ENCODE measurements around the gene GABRR3. TPM values are rescaled to one million over a fixed set of nuclear protein-coding genes. Genes with fewer than 3 reads are reported as not detected.
"Not testable (repeated sequence)": the region's sequence is repeated elsewhere in the genome, so short reads cannot be mapped to it uniquely, and the experiment has no call there.

The GABRR3 gene
- total RNA-seq, 2 donors from 2014 or later, result not detected

DNA sequence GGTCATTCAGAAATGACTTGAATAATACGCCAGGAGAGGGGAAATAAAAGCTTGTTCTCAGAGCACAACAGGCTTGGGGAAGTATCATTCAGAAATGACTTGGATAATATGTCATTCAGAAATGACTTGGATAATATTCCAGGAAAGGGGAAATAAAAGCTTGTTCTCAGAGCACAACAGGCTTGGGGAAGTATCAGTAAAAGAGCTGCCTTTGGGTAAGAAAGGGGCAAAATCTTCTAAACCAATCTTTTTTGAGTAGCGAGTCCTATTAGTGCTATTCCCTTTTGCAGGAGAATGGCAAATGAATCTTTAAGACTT lies 20.9 kb downstream of the GABRR3 start:
- no peak for DNase-seq
- H3K4me3 ChIP-seq, result no peak overlapping the region
- intact Hi-C loops (cut with DNase I), result no loop called here
- TF ChIP-seq, protein P1, sequence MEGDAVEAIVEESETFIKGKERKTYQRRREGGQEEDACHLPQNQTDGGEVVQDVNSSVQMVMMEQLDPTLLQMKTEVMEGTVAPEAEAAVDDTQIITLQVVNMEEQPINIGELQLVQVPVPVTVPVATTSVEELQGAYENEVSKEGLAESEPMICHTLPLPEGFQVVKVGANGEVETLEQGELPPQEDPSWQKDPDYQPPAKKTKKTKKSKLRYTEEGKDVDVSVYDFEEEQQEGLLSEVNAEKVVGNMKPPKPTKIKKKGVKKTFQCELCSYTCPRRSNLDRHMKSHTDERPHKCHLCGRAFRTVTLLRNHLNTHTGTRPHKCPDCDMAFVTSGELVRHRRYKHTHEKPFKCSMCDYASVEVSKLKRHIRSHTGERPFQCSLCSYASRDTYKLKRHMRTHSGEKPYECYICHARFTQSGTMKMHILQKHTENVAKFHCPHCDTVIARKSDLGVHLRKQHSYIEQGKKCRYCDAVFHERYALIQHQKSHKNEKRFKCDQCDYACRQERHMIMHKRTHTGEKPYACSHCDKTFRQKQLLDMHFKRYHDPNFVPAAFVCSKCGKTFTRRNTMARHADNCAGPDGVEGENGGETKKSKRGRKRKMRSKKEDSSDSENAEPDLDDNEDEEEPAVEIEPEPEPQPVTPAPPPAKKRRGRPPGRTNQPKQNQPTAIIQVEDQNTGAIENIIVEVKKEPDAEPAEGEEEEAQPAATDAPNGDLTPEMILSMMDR (IDR thresholded peaks at IDR 0.05), result no peak
- no peaks in the 10 kb centered on the region for H3K4me1 ChIP-seq
- no peaks in the 10 kb centered on the region for H3K27me3 ChIP-seq
- H3K9ac ChIP-seq (ENCODE audit: low read depth in 2 of 2, low read length in 2 of 2), result no peak overlapping the region
- H3K36me3 ChIP-seq, result no peaks in the 10 kb centered on the region
- no peaks in the 10 kb centered on the region for H3K9me3 ChIP-seq
- no peak overlapping the region for H3K27ac ChIP-seq

DNA sequence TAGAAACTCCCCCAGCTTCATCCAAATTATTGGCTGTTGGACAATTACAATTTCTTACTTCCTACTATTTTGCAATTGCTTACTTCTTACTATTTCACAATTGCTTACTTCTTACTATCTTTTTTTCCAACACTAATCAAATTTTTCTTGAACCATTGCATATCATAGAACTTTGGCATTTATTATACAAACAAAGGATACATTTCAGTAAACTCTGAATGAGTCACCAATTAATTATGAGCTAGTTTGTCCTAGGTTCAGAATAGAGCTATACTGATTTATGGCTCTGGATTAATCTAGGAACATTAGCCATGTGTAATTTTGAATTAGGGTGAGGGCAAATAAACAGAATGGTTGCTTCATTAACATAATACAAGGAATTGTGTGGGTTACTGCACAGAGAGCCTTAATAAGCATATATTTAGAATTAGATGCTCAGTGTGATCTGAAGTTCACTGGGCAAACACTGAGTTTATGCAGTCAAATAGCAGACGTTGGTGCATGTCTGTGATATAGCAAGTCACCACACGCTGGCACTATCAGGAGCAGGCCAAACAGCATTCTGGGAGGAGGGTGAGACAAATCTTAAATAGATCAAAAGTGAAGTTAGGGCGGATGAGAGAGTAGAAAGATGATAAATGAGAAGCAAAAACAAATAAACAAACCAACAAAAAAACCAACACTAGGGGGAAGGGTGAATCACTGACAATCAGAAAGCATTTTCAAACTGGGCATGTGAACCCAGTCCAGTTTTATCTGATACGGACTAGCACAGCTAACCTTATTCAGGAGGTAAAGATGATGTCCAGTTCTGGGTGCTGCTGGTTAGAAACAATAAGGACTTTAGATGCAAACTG lies 21.5 kb downstream of the GABRR3 start:
- Histone ChIP-seq H3K27ac (peak overlapping the region; percentile 34), H3K36me3 (no peaks in the 10 kb centered on the region), H3K4me3 (no peak overlapping the region), H3K9me3 (no peaks in the 10 kb centered on the region), H3K9ac (ENCODE audit: low read depth in 2 of 2, low read length in 2 of 2) (no peak overlapping the region), H3K4me1 (no peaks in the 10 kb centered on the region), H3K27me3 (no peaks in the 10 kb centered on the region)
- TF ChIP-seq, protein P1 (IDR thresholded peaks at IDR 0.05), result no peak
- DNase-seq, result no peak
- intact Hi-C loops (cut with DNase I), result no loop called here

DNA sequence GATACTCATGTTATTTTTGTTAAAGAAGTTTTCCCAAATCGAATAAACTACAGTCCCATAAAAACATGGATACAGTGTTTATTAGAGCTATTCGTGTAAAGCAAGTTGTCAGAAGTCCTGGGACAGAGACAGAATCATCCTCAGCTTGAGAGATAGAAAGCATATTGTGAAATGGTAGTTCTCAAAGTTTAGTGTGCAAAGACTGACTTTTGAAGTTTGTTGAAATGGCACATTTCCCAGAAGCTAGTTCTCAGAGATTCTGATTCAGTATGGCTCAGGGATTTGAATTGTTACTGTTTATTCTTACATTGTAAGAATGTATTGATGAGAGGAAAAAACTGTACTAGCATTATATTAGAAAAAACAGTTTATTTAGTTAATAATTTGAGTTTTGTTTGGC lies 22.1 kb downstream of the GABRR3 start:
- H3K36me3 ChIP-seq, result no peaks in the 10 kb centered on the region
- TF ChIP-seq, protein P1 (IDR thresholded peaks at IDR 0.05), result no peak
- H3K9ac ChIP-seq (ENCODE audit: low read depth in 2 of 2, low read length in 2 of 2), result no peak overlapping the region
- intact Hi-C loops (cut with DNase I), result no loop called here
- no peaks in the 10 kb centered on the region for H3K27me3 ChIP-seq
- H3K27ac ChIP-seq, result no peak overlapping the region
- DNase-seq, result no peak
- H3K9me3 ChIP-seq, result no peaks in the 10 kb centered on the region
- no peaks in the 10 kb centered on the region for H3K4me1 ChIP-seq
- no peak overlapping the region for H3K4me3 ChIP-seq

DNA sequence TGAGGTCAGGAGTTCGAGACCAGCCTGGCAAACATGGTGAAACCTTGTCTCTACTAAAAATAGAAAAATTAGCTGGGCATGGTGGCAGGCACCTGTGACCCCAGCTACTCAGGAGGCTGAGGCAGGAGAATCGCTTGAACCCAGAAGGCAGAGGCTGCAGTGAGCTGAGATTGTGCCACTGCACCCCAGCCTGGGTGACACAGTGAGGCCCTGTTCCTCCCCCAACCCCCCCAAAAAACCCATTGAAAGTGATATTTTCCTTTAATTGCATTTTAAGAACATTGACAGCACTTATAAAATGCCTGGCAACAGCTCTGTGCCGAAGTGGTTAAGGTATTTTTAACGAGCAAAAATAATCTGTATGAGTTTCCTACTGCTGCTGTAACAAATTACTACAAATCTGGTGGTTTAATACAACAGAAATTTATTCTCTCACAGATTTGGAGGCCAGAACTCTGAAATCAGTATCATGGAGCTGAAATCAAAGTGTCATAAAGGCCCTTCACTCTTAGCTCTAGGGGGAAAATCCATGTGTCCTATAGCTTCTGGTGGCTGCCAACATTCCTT lies 24.1 kb downstream of the GABRR3 start:
- DNase-seq; intact Hi-C loops (cut with DNase I); H3K36me3 ChIP-seq: not testable (repeated sequence)

DNA sequence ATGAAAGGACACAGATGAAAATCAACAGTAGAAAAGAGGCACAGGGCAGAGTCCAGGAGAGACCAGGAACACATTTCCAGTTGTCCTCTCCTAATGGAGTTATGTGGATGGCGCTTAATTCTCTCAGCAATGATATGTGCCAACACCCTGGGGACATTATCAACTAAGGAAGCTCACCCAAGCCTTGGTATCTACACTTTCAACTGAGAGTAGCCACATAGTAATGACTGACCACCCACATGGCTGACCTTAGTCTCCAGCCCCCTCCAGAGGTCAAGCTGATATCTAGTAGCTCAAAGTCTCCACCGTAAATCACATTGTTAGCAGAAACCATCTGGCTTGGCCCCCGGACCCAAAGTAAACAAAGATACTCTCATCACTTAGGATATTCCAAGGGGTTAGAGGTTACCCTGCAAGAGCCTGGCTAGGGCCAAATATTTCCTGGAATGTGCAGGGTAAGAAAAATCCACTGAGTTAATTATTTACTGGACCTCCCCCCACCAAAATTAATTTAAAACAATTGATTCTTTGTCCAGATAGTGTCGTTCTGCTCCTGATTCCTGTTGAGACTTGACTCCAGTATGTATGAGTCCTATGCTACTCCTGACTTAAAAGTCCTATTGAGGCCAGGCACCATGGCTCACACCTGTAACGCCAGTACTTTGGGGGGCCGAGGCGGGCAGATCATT lies 24.8 kb downstream of the GABRR3 start:
- intact Hi-C loops (cut with DNase I), result no loop called here

More for the DNA sequence above, 24.1 kb downstream of the GABRR3 start:
- not testable (repeated sequence) for H3K9me3 ChIP-seq; H3K27me3 ChIP-seq; H3K4me3 ChIP-seq; H3K9ac ChIP-seq (ENCODE audit: low read depth in 2 of 2, low read length in 2 of 2); H3K27ac ChIP-seq; H3K4me1 ChIP-seq

More for the DNA sequence above, 24.8 kb downstream of the GABRR3 start:
- Histone ChIP-seq H3K9me3 (no peaks in the 10 kb centered on the region), H3K36me3 (no peaks in the 10 kb centered on the region), H3K4me1 (no peaks in the 10 kb centered on the region), H3K27me3 (no peaks in the 10 kb centered on the region), H3K4me3 (no peak overlapping the region), H3K27ac (no peak overlapping the region), H3K9ac (ENCODE audit: low read depth in 2 of 2, low read length in 2 of 2) (no peak overlapping the region)
- DNase-seq, result no peak
- TF ChIP-seq, protein P1 (IDR thresholded peaks at IDR 0.05), result no peak
